PFSK-1 (cell line): ENCODE data around the gene RSPH1.

ENCODE experiments used
- FOXP2 ChIP-seq: optimal IDR thresholded peaks from 2 replicates; pipeline ENCODE3; 2011; ENCODE audit warnings: borderline replicate concordance, control low read depth, inconsistent platforms; ENCODE audit not compliant: insufficient read depth; ENCODE audit errors: extremely low read length, extremely low read depth
- POLR2AphosphoS5 ChIP-seq: IDR thresholded peaks from 2 replicates; pipeline ENCODE4 v1.6.1; 2012; ENCODE audit warnings: low read depth, mild to moderate bottlenecking, control low read depth, low read length, moderate library complexity
- SIN3A ChIP-seq: IDR thresholded peaks from 2 replicates; pipeline ENCODE4 v1.6.1; 2012; ENCODE audit warnings: mild to moderate bottlenecking, low read length, moderate library complexity, borderline replicate concordance; ENCODE audit not compliant: insufficient read depth
- TAF1 ChIP-seq: IDR thresholded peaks from 2 replicates; pipeline ENCODE4 v1.6.1; 2012; ENCODE audit warnings: low read length, control low read depth, borderline replicate concordance; ENCODE audit not compliant: insufficient read depth
- TF ChIP-seq, protein P1 (sequence below), 2 experiments: IDR thresholded peaks; 2 replicates each; pipeline versions ENCODE4 v1.6.1 to v1.8.0; 2011 to 2012; ENCODE audit warnings: low read depth in 2 of 2, low read length in 2 of 2, control low read depth in 1 of 2, inconsistent platforms in 1 of 2, mild to moderate bottlenecking in 1 of 2, moderate library complexity in 1 of 2; ENCODE audit not compliant: insufficient read depth in 1 of 2

The RSPH1 gene

GRCh38 chr21:42447732-42448131 is 48.3 kb downstream of the RSPH1 start:
- TF ChIP-seq, protein P1, sequence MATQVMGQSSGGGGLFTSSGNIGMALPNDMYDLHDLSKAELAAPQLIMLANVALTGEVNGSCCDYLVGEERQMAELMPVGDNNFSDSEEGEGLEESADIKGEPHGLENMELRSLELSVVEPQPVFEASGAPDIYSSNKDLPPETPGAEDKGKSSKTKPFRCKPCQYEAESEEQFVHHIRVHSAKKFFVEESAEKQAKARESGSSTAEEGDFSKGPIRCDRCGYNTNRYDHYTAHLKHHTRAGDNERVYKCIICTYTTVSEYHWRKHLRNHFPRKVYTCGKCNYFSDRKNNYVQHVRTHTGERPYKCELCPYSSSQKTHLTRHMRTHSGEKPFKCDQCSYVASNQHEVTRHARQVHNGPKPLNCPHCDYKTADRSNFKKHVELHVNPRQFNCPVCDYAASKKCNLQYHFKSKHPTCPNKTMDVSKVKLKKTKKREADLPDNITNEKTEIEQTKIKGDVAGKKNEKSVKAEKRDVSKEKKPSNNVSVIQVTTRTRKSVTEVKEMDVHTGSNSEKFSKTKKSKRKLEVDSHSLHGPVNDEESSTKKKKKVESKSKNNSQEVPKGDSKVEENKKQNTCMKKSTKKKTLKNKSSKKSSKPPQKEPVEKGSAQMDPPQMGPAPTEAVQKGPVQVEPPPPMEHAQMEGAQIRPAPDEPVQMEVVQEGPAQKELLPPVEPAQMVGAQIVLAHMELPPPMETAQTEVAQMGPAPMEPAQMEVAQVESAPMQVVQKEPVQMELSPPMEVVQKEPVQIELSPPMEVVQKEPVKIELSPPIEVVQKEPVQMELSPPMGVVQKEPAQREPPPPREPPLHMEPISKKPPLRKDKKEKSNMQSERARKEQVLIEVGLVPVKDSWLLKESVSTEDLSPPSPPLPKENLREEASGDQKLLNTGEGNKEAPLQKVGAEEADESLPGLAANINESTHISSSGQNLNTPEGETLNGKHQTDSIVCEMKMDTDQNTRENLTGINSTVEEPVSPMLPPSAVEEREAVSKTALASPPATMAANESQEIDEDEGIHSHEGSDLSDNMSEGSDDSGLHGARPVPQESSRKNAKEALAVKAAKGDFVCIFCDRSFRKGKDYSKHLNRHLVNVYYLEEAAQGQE (IDR thresholded peaks at IDR 0.05; ENCODE audit: insufficient read depth in 1 of 2, low read depth in 2 of 2, low read length in 2 of 2) = no peak
- TF ChIP-seq SIN3A = no peak
- TF ChIP-seq TAF1 = no peak
- TF ChIP-seq FOXP2 = no peak
- no peak for TF ChIP-seq POLR2AphosphoS5

DNA sequence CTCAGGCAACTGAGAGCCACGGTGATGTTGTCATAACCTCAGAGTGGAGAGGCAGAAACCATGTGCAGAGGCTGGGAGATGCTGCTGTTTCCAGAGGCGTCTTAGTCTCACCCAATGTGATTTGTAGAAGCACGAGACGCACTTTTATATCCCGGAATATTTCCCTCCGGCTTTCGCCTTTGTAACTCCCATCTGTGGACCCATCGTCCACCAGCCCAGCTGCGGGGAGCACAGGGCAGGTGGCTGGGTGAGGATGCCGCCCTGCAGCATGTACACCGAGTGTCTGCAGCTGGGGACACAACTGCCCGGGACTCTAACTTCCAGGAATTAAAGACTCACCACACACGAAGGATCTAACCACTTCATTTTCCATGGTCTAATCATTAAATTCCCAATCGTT is 48.8 kb downstream of the RSPH1 start:
- no peak for TF ChIP-seq SIN3A
- no peak for TF ChIP-seq POLR2AphosphoS5
- TF ChIP-seq, protein P1 (IDR thresholded peaks at IDR 0.05; ENCODE audit: insufficient read depth in 1 of 2, low read depth in 2 of 2, low read length in 2 of 2) = no peak
- no peak for TF ChIP-seq TAF1
- TF ChIP-seq FOXP2 = no peak

GRCh38 chr21:42446531-42446930 is 49.5 kb downstream of the RSPH1 start:
- TF ChIP-seq SIN3A (no peak), FOXP2 (no peak), TAF1 (no peak), POLR2AphosphoS5 (no peak)
- TF ChIP-seq, protein P1 (IDR thresholded peaks at IDR 0.05; ENCODE audit: insufficient read depth in 1 of 2, low read depth in 2 of 2, low read length in 2 of 2) = no peak

DNA sequence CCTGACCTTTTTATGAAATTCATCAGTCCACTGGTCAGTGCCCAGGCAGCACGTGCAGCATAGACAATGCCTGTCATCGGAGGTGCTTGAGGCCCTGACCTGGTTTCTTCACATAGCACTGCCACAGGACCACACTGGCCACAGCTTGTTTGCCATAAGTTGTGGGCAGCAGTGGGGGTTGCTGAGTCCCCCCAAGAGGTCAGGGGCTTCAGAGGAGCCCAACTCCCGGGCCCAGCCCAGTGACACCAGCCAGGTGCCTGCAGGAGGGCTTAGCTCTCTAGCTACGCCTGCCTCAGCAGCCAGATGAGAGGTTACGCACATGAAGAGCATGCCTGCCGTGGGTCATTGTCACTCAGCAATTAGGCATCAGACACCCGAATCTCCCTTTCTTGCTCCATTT is 50.7 kb downstream of the RSPH1 start:
- TF ChIP-seq TAF1 (no peak), POLR2AphosphoS5 (no peak)
- TF ChIP-seq, protein P1 (IDR thresholded peaks at IDR 0.05; ENCODE audit: insufficient read depth in 1 of 2, low read depth in 2 of 2, low read length in 2 of 2) = no peak

GRCh38 chr21:42444745-42445059 is 51.3 kb downstream of the RSPH1 start:
- TF ChIP-seq POLR2AphosphoS5 = no peak
- TF ChIP-seq TAF1 = no peak
- TF ChIP-seq, protein P1 (IDR thresholded peaks at IDR 0.05; ENCODE audit: insufficient read depth in 1 of 2, low read depth in 2 of 2, low read length in 2 of 2) = no peak
- no peak for TF ChIP-seq SIN3A
- TF ChIP-seq FOXP2 = no peak
